EH (cell line): ENCODE results near the gene EXOSC9.
A peak's percentile ranks its signal among the peaks of the same experiment; 100 is the strongest.

Experiments used
- DNase-seq: peaks from one replicate; pipeline ENCODE4 v3.0.0-alpha.2; 2015; ENCODE audit warnings: low read depth

The EXOSC9 gene, protein sequence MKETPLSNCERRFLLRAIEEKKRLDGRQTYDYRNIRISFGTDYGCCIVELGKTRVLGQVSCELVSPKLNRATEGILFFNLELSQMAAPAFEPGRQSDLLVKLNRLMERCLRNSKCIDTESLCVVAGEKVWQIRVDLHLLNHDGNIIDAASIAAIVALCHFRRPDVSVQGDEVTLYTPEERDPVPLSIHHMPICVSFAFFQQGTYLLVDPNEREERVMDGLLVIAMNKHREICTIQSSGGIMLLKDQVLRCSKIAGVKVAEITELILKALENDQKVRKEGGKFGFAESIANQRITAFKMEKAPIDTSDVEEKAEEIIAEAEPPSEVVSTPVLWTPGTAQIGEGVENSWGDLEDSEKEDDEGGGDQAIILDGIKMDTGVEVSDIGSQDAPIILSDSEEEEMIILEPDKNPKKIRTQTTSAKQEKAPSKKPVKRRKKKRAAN

DNA sequence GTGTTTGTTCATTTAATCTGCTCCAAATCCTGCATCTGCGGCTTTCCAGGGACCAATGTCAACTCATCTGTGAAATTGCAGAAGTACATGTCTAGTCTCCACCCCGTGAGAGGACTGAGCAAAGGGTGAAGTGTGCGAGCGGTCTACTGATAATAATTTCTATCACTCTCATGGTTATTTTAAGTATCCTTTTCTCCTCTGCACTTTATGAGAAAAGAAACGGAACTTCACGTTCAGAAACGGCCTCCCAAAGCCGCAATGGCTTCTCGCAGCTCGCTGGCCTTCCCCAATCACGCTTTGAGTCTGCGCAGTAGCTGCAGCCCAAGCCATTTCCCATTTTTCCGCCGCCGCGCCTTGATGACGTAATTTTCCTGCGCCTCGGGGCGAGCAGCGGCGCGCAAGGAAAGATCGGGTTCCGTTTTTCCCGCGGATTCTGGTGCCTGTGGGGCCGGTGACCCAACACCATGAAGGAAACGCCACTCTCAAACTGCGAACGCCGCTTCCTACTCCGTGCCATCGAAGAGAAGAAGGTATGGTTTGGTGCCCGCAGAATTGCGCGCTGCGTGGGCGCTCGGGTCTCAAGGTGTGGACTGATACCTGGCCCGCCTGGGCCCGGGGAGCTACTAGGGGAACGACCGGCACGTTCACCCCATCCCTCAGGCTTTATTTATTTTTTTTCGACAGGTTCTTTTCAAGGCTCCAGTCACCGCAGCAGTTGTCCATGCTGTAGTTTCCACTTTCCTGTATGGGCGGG is at the start of gene EXOSC9:
EXOSC9 (plus strand) TSS at position 363 of the 754 bp plus-strand sequence; CDS start at position 465, 102 bp downstream.
- peak; percentile 92 for DNase-seq

DNA sequence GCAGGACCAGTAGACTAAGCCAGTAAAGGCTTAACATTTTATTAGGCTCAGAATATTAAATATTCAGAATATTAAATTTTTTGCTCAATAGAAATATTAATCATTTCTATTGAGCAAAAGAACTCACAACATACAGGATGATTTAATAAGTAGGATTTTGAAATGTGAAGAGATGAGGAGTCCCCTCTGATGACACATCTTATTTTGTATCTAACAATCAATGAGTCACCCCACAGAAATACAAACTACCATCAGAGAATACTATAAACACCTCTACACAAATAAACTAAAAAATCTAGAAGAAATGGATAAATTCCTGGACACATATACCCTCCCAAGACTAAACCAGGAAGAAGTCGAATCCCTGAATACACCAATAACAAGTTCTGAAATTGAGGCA is 49.0 kb upstream of the EXOSC9 start:
- DNase-seq: peak; percentile 61

DNA sequence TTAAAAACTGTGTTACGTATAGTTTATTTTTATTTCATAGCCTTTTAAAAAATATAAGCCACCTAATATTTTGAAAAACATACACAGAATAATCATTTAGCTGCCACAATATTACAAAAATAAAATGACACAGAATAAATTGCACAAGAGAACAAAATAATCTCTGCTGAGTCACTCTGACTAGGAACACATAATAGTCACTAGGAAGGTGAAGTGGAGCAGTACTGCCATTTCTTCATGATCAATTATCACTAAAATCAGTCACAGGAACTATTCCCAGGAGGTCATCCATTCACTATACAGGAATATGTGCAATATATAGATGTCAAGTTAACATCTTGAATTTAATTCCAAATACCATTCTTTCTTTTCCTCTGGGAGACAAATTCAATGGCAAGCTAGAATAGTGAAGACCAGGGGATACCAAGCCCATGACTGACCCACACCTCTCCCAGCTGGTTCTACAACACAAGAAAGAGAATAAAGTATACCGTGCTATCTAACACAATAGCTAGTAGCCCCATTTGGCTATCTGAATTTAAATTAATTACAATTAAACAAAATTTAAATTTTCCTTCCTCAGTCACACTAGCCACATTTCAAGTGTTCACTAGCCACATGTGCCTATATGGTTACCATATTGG is 42.1 kb upstream of the EXOSC9 start:
- no peak for DNase-seq

DNA sequence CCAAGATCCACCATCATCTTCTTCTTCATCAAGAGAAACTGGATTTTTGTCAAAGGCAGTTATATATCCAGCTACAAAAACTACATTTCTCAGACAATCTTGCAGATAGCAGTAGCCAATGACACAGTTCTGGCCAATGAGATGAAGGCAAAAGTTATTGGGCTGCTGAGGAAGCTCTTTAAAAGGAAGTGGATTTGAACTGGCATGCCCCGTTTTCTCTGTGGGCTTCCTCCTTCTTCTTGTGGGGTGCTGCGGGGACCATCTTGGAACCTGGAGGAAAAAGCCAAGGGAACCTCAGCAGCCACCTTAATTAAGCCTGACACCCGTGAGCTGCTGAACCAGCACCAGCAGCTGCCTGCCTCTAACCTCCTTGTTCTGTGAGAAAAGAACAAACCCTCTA is 40.9 kb upstream of the EXOSC9 start:
- no peak for DNase-seq

DNA sequence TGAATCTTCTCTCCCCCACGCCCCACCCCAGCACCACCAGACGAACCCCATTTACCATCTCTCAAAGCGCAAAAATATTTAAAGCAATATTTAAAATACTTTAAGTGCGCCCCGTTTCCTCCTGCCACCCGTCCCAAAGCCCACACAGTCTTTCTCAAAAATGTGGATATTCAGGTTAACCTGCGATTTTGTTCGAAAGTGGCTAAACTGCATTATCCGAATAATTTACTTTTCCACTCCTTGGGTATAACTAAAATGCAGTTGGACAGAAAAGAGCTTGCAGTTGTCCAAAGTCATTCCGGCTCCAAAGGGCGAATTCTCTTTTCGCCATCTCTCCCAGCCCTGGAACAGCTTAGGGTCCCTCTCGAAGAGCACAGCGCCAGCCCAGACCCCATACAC is 36.8 kb upstream of the EXOSC9 start:
- no peak for DNase-seq

DNA sequence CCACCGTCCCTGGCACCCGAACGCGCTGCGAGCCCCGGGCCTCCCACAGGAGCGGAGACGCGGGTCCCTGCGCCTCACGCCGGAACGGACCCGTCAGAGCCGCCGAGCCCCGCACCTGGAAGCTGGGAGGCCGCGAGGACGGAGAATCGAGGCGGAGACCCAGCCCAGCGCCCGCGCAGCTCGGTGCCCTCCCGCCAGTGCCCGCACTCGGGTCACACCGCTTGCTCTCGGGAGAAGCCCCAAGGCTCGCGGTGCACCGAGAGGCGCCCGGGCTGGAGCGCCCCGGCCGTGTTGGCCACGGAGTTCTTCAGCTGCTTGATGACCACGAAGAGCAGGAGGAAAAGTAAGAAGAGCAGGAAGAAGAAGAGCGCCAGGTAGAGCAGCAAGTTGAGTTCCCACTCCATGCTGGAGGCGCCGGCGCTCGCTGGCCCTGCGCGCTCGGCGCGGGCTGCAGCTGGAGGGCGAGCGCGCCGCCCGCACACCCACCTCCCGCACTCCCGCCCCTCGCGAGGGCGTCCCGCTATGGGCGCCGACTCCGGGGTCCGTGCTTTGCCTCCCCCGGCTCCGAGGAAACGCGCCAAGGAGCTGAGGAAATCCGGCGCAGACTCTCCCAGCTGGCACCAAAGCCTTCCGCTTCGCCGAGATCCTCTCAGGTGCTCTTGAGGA is 36.3 kb upstream of the EXOSC9 start, which contains the start of gene SMIM43:
SMIM43 (minus strand) TSS at position 463 of the 666 bp plus-strand sequence; CDS start at position 404, 59 bp downstream.
- DNase-seq: peak; percentile 22

DNA sequence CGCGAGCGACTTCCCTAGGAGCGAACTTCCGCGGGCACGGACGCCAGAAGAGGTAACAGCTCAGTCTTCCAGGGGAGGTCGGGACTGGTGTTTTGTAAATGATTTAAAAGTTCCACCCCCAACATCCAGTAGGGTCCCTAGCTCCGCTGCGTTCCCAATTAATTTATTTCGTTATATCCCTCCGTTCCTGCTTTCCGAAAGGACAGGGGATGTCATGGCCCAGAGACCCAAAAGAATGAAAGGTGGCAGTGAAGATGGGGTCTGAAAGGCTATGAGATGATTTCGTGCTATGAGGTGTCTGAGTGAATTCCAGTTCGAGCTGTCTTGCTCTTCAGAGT is 35.8 kb upstream of the EXOSC9 start:
- no peak for DNase-seq

DNA sequence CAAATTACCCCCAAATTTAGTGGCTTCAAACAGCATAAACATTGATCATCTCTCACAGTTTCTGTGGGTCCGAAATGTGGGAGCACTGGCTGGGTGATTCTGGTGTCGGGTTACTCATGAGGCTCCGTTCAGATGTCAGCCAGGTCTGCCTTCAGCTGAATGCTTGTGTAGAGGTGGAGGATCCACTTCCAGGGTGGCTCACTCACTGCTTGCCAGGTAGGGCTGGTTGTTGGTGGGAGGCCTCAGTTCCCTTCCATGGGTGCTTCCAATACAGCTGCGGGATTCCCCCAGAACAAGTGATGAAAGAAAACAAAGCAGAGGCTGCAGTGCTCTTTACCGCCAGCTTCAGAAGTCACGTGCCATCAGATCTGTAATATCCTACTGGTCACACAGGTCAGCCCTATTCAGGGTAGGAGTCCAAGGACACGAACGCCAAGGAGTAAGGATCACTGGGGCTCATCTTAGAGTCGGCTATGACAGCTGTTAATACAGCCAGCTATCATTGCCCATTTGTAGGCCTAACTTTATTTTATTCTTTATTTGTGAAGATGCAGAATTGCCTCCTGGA is 35.1 kb upstream of the EXOSC9 start:
- DNase-seq: no peak

DNA sequence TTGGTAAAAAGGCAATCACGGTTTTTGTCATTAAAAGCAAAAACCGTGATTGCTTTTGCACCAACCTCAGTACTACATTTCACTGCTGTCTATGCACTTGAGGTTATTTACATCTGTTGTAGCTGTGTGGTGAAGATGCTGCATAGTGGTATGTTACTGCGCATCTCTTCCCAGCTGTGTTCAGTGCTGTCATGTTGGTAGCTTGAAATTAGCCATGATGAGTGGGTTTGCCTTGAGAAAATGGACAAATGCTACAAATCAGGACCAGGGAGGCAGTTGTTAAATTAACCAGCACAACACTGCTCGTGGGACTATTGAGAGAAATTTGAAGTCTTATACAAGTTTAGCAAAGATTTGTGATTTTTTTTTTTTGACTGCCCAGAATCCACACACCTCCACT is 34.0 kb upstream of the EXOSC9 start:
- no peak for DNase-seq

DNA sequence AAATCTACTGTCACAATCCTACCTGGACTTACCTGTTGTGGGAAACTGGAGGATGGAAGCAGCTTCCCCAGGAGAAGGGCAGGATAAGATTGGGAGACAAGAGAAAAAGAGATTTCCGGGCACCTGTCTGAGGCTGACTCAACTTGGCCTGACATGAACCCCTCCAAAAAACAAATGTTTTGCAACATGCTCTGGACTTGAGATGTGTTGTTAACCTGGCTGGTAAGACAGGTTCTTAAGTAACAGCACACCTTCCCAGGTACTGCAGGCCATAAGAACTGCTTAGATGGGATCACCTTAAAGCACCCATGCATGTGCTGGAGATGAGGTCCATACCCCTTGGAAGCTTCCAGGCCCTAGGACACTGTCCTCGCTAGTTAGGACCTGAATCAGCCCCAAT is 31.8 kb upstream of the EXOSC9 start:
- no peak for DNase-seq

DNA sequence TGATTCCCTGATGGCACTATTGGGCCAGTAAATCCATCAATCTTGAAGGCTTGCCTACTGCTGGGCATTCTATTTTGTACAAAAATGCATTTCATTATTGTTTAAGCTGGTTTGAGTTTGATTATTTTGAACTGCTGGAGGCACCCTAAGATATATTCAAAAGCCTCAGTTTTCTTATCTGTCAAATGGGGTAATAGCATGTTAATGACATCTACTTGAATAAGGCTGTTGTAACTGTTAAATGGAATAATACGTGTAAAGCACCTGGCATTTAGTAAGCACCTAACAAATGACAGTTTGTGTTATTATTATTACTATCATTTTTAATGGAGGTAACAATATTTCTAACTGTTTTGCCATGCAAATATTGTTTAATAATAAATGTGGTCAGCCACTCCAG is 29.3 kb upstream of the EXOSC9 start:
- no peak for DNase-seq

DNA sequence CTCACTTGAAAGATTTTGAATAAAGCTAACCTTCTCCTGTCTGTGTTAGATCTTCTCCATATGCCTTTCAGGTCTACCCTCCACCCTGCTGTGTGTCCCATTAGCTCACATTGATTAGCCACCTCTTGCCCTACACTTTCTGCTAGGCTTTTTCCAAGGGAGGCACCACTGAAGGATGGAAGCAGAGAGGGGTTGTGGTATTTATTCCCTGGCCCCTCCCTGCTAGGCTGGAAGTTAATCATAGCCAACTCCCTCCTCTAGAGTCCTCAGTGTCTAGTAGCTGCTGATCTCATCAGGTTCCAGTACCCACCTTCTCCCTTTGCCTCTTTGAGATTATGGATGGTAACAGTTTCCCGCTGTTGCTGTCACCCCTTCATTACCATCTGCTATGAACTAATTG is 27.2 kb upstream of the EXOSC9 start:
- DNase-seq: no peak

DNA sequence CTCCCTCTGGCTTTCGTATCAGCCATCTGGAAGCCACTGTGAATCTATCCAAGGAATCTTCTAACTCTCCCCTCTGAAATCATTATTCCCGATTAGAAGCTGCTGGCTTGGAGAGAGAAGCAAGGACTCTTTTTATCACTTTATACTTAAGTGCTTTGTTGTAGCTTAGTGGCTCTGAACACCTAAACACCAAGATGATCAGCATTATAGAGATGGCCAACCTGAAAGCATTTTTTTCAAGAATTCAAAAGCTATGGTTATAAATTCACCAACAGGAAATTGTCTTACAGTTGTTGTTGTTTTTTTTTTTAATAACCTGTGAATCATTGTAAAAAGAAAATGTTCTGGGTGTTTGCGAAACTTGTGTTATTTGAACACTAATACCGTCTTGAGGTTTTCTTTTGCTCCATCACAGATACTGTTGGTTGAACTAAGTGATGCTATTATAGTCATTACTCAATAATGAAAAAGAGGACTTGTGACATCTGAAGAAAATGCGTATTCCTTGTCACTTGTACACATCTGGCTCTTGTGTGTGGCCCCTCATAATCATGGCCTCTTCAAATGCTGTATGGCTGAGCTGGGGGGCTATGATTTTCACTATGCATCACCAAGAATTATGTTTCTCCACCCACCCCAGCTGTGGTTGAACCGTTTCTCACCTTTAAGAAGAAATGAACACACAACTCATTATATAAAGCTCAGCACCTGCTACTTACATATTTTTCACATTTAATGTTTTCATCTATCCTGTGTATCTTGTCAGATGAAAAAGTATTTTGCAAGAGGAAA is 24.3 kb upstream of the EXOSC9 start:
- DNase-seq: no peak

DNA sequence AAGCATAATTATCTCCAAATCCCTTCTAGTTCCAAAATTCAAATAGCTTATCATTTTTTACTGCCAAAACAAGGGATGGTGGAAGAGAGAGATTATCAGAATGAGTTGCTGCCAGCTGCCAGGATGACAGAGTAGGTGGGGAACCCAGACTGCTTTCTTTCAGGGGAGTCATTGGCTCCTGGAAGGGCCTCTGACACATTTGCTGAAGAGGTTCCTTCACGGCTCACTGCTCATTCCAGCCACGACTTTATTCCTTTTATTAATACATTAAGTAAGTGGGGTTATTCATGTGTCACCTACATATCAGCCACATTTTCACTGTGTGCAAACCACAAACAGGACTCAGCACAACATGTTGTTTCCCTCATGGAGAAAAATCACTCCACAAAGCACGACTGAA is 23.5 kb upstream of the EXOSC9 start:
- DNase-seq: no peak

DNA sequence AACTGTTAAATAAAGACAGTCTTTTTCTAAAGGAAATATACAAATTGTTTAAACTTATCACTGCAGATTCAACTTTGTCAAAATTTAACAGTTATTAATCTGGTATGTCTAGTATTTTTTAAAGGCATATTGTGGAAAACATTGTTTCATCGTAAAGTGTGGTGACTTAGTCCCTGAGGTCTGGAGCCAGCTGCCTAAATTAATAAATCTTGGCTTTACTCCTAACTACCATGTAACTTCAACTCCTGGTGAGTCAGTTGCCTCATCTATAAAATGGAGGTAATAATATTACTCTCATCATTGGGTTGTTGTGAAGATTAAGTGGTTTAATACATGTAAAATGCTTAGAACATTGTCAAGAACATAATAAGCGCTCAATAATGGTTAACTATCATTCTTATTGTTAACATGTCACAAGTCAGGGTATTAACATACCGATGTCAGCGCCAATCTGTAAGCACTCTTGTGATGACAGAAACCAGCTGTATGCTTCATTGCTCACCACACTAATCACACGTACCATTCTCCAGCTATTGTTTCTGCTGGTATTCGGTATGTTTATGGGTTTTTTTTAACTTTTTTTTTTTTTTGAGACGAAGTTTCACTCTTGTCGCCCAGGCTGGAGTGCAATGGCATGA is 22.0 kb upstream of the EXOSC9 start:
- peak; percentile 19 for DNase-seq

DNA sequence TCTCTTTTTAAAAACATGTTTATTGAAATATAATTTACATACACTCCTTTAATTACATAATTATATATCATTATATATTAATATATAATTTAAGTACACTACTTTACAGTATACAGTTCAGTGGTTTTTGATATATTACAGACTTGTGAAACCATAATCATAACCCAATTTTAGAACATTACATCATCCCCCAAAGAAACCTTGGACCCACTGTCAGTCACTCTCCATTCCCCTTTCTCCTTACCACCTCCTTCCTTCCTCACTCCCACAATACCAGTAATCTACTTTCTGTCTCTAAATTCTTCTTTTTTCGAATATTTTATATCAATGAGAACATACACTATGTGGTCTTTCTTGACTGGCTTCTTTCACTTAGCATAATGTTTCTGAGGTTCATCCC is 17.9 kb upstream of the EXOSC9 start:
- DNase-seq: no peak

DNA sequence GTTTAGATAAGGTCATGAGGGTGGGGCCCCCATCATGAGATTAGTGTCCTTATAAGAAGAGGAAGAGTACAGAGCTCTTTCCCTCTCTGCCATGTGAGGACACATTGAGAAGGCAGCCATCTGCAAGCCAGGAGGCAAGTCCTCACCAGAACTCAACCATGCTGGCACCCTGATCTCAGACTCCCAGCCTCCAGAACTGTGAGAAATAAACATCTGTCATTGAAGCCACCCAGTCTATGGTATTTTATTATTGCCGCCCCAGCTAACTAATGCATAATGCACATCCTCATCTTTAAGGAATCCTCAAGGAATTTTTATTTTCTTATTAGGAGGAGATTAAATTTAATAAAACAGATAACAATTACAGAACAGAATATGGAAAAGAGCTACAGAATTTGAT is 16.7 kb upstream of the EXOSC9 start:
- DNase-seq: peak; percentile 77

DNA sequence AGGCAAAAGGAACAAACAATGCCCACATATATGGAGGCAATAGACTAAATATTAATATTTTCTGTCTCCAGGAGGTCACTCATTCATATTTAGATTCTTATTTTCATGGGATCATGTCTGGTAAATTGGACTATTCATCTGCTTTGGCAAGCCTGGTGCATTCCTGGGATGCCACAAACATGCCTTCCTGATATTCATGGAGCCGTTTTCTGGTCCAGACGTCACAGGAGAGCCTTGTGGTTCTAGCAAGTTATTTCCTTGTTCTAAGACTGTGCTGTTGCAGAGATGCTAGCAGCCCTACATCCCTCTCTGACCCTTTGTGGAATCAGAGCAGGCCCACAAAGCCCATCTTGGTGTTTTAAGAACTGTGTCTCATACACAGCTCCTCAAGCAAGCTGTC is 16.1 kb upstream of the EXOSC9 start:
- peak; percentile 98 for DNase-seq

DNA sequence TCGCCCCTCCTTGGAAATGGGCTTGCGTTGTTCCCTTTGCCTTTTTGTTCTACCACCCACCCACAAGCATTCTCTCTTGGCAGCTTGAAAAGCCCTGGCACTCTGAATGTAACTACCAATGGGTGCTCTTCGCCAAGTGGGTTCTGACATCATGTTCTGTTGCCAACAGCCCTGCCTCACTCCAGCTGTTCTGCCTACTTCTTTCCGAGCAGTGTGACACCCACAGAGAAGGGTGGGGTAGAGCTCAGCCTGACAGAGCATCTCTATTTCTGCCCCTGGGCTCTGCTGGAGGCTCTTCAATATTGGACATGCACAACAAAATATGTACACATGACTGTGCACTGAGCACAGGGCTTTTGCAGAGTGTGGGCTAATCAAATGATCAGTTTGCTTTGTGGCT is 15.6 kb upstream of the EXOSC9 start:
- peak; percentile 43 for DNase-seq

DNA sequence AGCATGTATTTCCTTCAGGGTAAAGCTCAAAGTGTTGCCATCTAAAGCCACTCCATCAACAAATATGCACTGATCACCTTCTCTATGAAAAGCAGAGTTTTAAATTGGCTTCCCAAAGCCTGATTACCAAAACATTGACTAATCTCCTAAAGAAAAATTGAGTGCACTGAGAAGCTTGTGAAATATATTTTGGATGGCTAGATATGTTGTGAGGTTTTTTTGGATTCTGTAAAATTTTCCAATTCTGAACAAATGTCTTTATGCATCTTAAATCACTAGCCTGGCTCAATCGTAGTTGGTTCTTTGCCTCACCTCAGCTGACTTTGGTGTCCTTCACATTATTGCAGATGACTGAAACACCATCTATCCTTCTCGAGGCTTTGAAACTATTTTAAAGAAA is 14.9 kb upstream of the EXOSC9 start:
- DNase-seq: no peak

DNA sequence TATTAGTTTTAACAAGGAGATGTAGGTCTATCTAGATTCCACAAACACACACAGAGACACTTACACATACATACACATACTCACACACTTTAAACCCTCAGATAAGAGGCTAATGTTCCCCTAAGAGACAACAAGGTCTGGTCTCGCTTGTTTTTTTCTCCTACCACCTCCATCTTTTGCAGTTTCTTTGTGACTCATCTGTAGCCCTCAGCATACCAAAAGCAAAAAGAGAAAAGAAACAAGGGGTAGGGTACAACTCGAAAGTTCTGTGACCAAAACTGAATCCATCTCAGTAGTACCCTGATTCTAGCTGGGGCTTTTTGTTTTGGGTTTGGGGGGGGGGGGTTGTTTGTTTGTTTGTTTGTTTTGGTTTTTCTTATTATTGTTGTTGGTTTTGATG is 12.2 kb upstream of the EXOSC9 start:
- no peak for DNase-seq
